ENCODE measurements around the gene FAM83B.

GRCh38 chr6:54874349-54875048 is 27.9 kb downstream of the FAM83B start:
- TF ChIP-seq YY1 (IDR thresholded peaks at IDR 0.05; ENCODE audit: insufficient read depth, insufficient replicate concordance, low read depth, low read length) (no peak), MNT (IDR thresholded peaks at IDR 0.05) (no peak)

All from HepG2 (cell line).